HL-60 (cell line): Measurements from ENCODE around the gene SLC6A20.

ENCODE experiments used
- CTCF ChIP-seq: IDR thresholded peaks from one replicate; pipeline ENCODE4 v1.5.1; 2011; ENCODE audit warnings: low read length, control low read depth, inconsistent platforms; ENCODE audit not compliant: insufficient read depth
- GABPA ChIP-seq: IDR thresholded peaks from 2 replicates; pipeline ENCODE4 v1.6.1; 2012; ENCODE audit warnings: low read depth
- POLR2AphosphoS5 ChIP-seq: IDR thresholded peaks from 2 replicates; pipeline ENCODE4 v1.6.1; 2012; ENCODE audit warnings: low read depth
- TF ChIP-seq, protein P1 (sequence below): IDR thresholded peaks from 2 replicates; pipeline ENCODE4 v1.6.1; 2012; ENCODE audit warnings: low read depth; ENCODE audit not compliant: insufficient replicate concordance

GRCh38 chr3:45737234-45737633, 59.1 kb downstream of the SLC6A20 start:
- TF ChIP-seq CTCF = no peak
- no peak for TF ChIP-seq POLR2AphosphoS5
- TF ChIP-seq, protein P1, sequence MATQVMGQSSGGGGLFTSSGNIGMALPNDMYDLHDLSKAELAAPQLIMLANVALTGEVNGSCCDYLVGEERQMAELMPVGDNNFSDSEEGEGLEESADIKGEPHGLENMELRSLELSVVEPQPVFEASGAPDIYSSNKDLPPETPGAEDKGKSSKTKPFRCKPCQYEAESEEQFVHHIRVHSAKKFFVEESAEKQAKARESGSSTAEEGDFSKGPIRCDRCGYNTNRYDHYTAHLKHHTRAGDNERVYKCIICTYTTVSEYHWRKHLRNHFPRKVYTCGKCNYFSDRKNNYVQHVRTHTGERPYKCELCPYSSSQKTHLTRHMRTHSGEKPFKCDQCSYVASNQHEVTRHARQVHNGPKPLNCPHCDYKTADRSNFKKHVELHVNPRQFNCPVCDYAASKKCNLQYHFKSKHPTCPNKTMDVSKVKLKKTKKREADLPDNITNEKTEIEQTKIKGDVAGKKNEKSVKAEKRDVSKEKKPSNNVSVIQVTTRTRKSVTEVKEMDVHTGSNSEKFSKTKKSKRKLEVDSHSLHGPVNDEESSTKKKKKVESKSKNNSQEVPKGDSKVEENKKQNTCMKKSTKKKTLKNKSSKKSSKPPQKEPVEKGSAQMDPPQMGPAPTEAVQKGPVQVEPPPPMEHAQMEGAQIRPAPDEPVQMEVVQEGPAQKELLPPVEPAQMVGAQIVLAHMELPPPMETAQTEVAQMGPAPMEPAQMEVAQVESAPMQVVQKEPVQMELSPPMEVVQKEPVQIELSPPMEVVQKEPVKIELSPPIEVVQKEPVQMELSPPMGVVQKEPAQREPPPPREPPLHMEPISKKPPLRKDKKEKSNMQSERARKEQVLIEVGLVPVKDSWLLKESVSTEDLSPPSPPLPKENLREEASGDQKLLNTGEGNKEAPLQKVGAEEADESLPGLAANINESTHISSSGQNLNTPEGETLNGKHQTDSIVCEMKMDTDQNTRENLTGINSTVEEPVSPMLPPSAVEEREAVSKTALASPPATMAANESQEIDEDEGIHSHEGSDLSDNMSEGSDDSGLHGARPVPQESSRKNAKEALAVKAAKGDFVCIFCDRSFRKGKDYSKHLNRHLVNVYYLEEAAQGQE = no peak
- TF ChIP-seq GABPA = no peak
